Trophoblast cell (in vitro differentiated cells and primary cell): ENCODE data around the gene LYPD1.
A peak's percentile ranks its signal among the peaks of the same experiment; 100 is the strongest.

Source experiments
- DNase-seq, 2 donors: peaks; one replicate each; pipeline ENCODE4 v3.0.0-alpha.2; 2016
- H2AFZ ChIP-seq: 2 replicates; pipeline ENCODE4 v1.6.1; 2013; ENCODE audit warnings: low read length, moderate library complexity, mild to moderate bottlenecking; ENCODE audit not compliant: insufficient read depth, poor library complexity
- H2AK5ac ChIP-seq: 2 replicates; pipeline ENCODE4 v1.6.1; 2013; ENCODE audit warnings: mild to moderate bottlenecking, low read length
- H2BK120ac ChIP-seq: 2 replicates; pipeline ENCODE4 v1.6.1; 2013; ENCODE audit warnings: low read length, mild to moderate bottlenecking, moderate library complexity; ENCODE audit not compliant: insufficient read depth, poor library complexity
- H2BK12ac ChIP-seq: 2 replicates; pipeline ENCODE4 v1.6.1; 2013; ENCODE audit warnings: mild to moderate bottlenecking, low read length, moderate library complexity
- H2BK5ac ChIP-seq: 2 replicates; pipeline ENCODE4 v1.6.1; 2013; ENCODE audit warnings: low read length, low read depth, moderate library complexity, mild to moderate bottlenecking; ENCODE audit not compliant: poor library complexity
- H3K14ac ChIP-seq: 2 replicates; pipeline ENCODE4 v1.6.1; 2013; ENCODE audit warnings: mild to moderate bottlenecking, low read length
- H3K18ac ChIP-seq: 2 replicates; pipeline ENCODE4 v1.6.1; 2013; ENCODE audit warnings: mild to moderate bottlenecking, low read length
- H3K23ac ChIP-seq: 2 replicates; pipeline ENCODE4 v1.6.1; 2013; ENCODE audit warnings: low read length
- H3K27ac ChIP-seq: 2 replicates; pipeline ENCODE4 v1.5.1; 2013; ENCODE audit warnings: low read depth, mild to moderate bottlenecking, inconsistent platforms, low read length, moderate library complexity
- H3K27me3 ChIP-seq: 2 replicates; pipeline ENCODE4 v1.6.1; 2013; ENCODE audit warnings: inconsistent platforms, mild to moderate bottlenecking, low read length, moderate library complexity; ENCODE audit not compliant: insufficient read depth
- H3K36me3 ChIP-seq, 2 experiments: 1 replicate in 1 of 2; 2 replicates in 1 of 2; pipeline ENCODE4 v1.6.1; 2013; ENCODE audit warnings: low read length in 2 of 2, mild to moderate bottlenecking in 2 of 2, moderate library complexity in 1 of 2; ENCODE audit not compliant: insufficient read depth in 2 of 2, control insufficient read depth in 1 of 2
- H3K4ac ChIP-seq: 2 replicates; pipeline ENCODE4 v1.6.1; 2013; ENCODE audit warnings: low read depth, mild to moderate bottlenecking, low read length, moderate library complexity
- H3K4me1 ChIP-seq, 2 experiments: 1 replicate in 1 of 2; 2 replicates in 1 of 2; pipeline ENCODE4 v1.6.1; 2013; ENCODE audit warnings: low read length in 2 of 2, mild to moderate bottlenecking in 2 of 2, moderate library complexity in 1 of 2; ENCODE audit not compliant: insufficient read depth in 2 of 2, control insufficient read depth in 1 of 2
- H3K4me2 ChIP-seq: 2 replicates; pipeline ENCODE4 v1.6.1; 2013; ENCODE audit warnings: inconsistent platforms, mild to moderate bottlenecking, low read length, moderate library complexity
- H3K4me3 ChIP-seq: 2 replicates; pipeline ENCODE4 v1.5.1; 2013; ENCODE audit warnings: mild to moderate bottlenecking, low read depth, low read length, inconsistent platforms
- H3K79me1 ChIP-seq: one replicate; pipeline ENCODE4 v1.6.1; 2013; ENCODE audit warnings: low read length
- H3K79me2 ChIP-seq: 2 replicates; pipeline ENCODE4 v1.6.1; 2013; ENCODE audit warnings: low read length, mild to moderate bottlenecking; ENCODE audit not compliant: control insufficient read depth, insufficient read depth, poor library complexity
- H3K9ac ChIP-seq: 2 replicates; pipeline ENCODE4 v1.6.1; 2013; ENCODE audit warnings: mild to moderate bottlenecking, low read length
- H3K9me3 ChIP-seq: 2 replicates; pipeline ENCODE4 v1.6.1; 2013; ENCODE audit warnings: low read depth, mild to moderate bottlenecking, control low read depth, inconsistent platforms, low read length; ENCODE audit not compliant: insufficient read depth
- H4K12ac ChIP-seq: 2 replicates; pipeline ENCODE4 v1.6.1; 2013; ENCODE audit warnings: low read depth, mild to moderate bottlenecking, low read length, moderate library complexity
- H4K8ac ChIP-seq: 2 replicates; pipeline ENCODE4 v1.6.1; 2013; ENCODE audit warnings: low read depth, mild to moderate bottlenecking, low read length, moderate library complexity
- H4K91ac ChIP-seq: one replicate; pipeline ENCODE4 v1.6.1; 2013; ENCODE audit warnings: low read depth, mild to moderate bottlenecking, low read length, moderate library complexity
- WGBS: extraction: QIAGEN DNeasy Blood & Tissue Kit; methylation state at CpG from one replicate; pipeline ENCODE4 v1.1.7; 2013; ENCODE audit warnings: missing lambda C conversion rate; ENCODE audit not compliant: insufficient read length, insufficient coverage; ENCODE audit errors: extremely low coverage; 5-methylcytosine and 5-hydroxymethylcytosine counted together

LYPD1 gene

GRCh38 chr2:132606649-132607048 is 63.4 kb downstream of the LYPD1 start:
- no CpG with 5 or more reads among the region's 8 CpGs for WGBS
- Histone ChIP-seq H3K4ac (no peak overlapping the region), H3K9ac (no peak overlapping the region), H4K91ac (no peak overlapping the region), H3K18ac (no peak overlapping the region), H3K79me2 (no peaks in the 10 kb centered on the region), H3K14ac (no peak overlapping the region), H3K4me3 (no peak overlapping the region), H3K9me3 (no peaks in the 10 kb centered on the region), H3K4me1 (no peaks in the 10 kb centered on the region), H3K27me3 (no peaks in the 10 kb centered on the region), H3K79me1 (no peaks in the 10 kb centered on the region), H4K8ac (no peak overlapping the region), H3K4me2 (no peak overlapping the region), H3K23ac (no peak overlapping the region), H2AFZ (no peak overlapping the region), H3K27ac (no peak overlapping the region), H4K12ac (no peak overlapping the region), H2BK12ac (no peak overlapping the region), H2BK5ac (no peak overlapping the region), H2AK5ac (no peak overlapping the region), H2BK120ac (no peak overlapping the region), H3K36me3 (no peaks in the 10 kb centered on the region)
- no peak for DNase-seq

GRCh38 chr2:132605236-132606180 is 64.5 kb downstream of the LYPD1 start:
- Histone ChIP-seq H4K8ac (no peak overlapping the region), H3K79me2 (no peaks in the 10 kb centered on the region), H4K12ac (no peak overlapping the region), H3K9me3 (no peaks in the 10 kb centered on the region), H3K4me2 (no peak overlapping the region), H3K9ac (no peak overlapping the region), H3K4ac (no peak overlapping the region), H2BK5ac (no peak overlapping the region), H3K4me3 (no peak overlapping the region), H3K18ac (no peak overlapping the region), H3K79me1 (no peaks in the 10 kb centered on the region), H3K4me1 (no peaks in the 10 kb centered on the region), H2BK120ac (no peak overlapping the region), H3K14ac (no peak overlapping the region), H2BK12ac (no peak overlapping the region), H3K27ac (no peak overlapping the region), H2AK5ac (no peak overlapping the region), H3K27me3 (no peaks in the 10 kb centered on the region), H2AFZ (no peak overlapping the region), H4K91ac (no peak overlapping the region), H3K36me3 (no peaks in the 10 kb centered on the region), H3K23ac (no peak overlapping the region)
- no CpG with 5 or more reads among the region's 14 CpGs for WGBS
- peak in 1 of 2 donors; percentile 12 for DNase-seq

- H3K4me1 ChIP-seq: no peaks in the 10 kb centered on the region
- no peaks in the 10 kb centered on the region for H3K79me2 ChIP-seq
- no peak overlapping the region for H4K91ac ChIP-seq
- no peak overlapping the region for H4K12ac ChIP-seq
- H3K27ac ChIP-seq: no peak overlapping the region
- H3K9me3 ChIP-seq: no peaks in the 10 kb centered on the region
- no peak overlapping the region for H4K8ac ChIP-seq
- H3K14ac ChIP-seq: no peak overlapping the region
- H3K4me3 ChIP-seq: no peak overlapping the region
- H2BK12ac ChIP-seq: no peak overlapping the region
- H3K36me3 ChIP-seq: no peaks in the 10 kb centered on the region
- H2AFZ ChIP-seq: no peak overlapping the region
- H3K23ac ChIP-seq: no peak overlapping the region
- WGBS: no CpG with 5 or more reads among the region's 1 CpG
- DNase-seq: no peak
- no peak overlapping the region for H2BK120ac ChIP-seq
- H3K27me3 ChIP-seq: no peaks in the 10 kb centered on the region
- no peak overlapping the region for H3K4me2 ChIP-seq
- no peak overlapping the region for H3K4ac ChIP-seq
- no peak overlapping the region for H3K18ac ChIP-seq
- no peak overlapping the region for H3K9ac ChIP-seq
- no peak overlapping the region for H2AK5ac ChIP-seq
- no peaks in the 10 kb centered on the region for H3K79me1 ChIP-seq
- no peak overlapping the region for H2BK5ac ChIP-seq
Observed at GRCh38 chr2:132604561-132604960, 65.4 kb downstream of the LYPD1 start.

GRCh38 chr2:132599556-132599955 is 70.4 kb downstream of the LYPD1 start:
- no peak overlapping the region for H2BK120ac ChIP-seq
- no peak overlapping the region for H3K4ac ChIP-seq
- DNase-seq: no peak
- no peak overlapping the region for H3K23ac ChIP-seq
- H2AFZ ChIP-seq: no peak overlapping the region
- no peak overlapping the region for H4K8ac ChIP-seq
- no peaks in the 10 kb centered on the region for H3K27me3 ChIP-seq
- no peak overlapping the region for H4K91ac ChIP-seq
- no peaks in the 10 kb centered on the region for H3K9me3 ChIP-seq
- H2AK5ac ChIP-seq: no peak overlapping the region
- no peaks in the 10 kb centered on the region for H3K79me2 ChIP-seq
- H3K79me1 ChIP-seq: no peaks in the 10 kb centered on the region
- H2BK12ac ChIP-seq: no peak overlapping the region
- no peak overlapping the region for H4K12ac ChIP-seq
- H3K18ac ChIP-seq: no peak overlapping the region
- no peaks in the 10 kb centered on the region for H3K4me1 ChIP-seq
- no peak overlapping the region for H2BK5ac ChIP-seq
- H3K4me2 ChIP-seq: no peak overlapping the region
- no peak overlapping the region for H3K4me3 ChIP-seq
- no peaks in the 10 kb centered on the region for H3K36me3 ChIP-seq
- WGBS: no CpG with 5 or more reads among the region's 4 CpGs
- no peak overlapping the region for H3K27ac ChIP-seq
- H3K9ac ChIP-seq: no peak overlapping the region
- no peak overlapping the region for H3K14ac ChIP-seq
